ENCODE data around the gene CABP7. TPM values are rescaled to one million over a fixed set of nuclear protein-coding genes. Genes with fewer than 3 reads are reported as not detected.

CABP7 gene
- total and polyA plus RNA-seq, 2 experiments from 2014 or later, result 0.16 TPM; not detected in 1

GRCh38 chr22:29700900-29701154, 19.0 kb upstream of the CABP7 start:
- no peak for TF ChIP-seq CTCF (IDR thresholded peaks at IDR 0.05; ENCODE audit: poor library complexity)
- Histone ChIP-seq H3K9me3 (ENCODE audit: low read depth) (no peaks in the 10 kb centered on the region), H4K20me1 (ENCODE audit: insufficient read depth, poor library complexity, severe bottlenecking) (no peaks in the 10 kb centered on the region), H3K79me2 (no peaks in the 10 kb centered on the region), H3K27me3 (peaks cover 22% of the 10 kb centered on the region), H3K27ac (no peak overlapping the region), H3K4me1 (ENCODE audit: insufficient read depth) (peaks cover 9% of the 10 kb centered on the region), H3K36me3 (replicated peaks; ENCODE audit: insufficient read depth, low read depth) (no peaks in the 10 kb centered on the region), H3K4me2 (no peak overlapping the region), H2AFZ (no peak overlapping the region), H3K4me3 (no peak overlapping the region), H3K9me2 (replicated peaks; ENCODE audit: insufficient read depth) (no peaks in the 10 kb centered on the region)
- no peak for DNase-seq (ENCODE audit: low spot score)
- 49% methylated on average over 9 of the region's 9 CpGs for WGBS (ENCODE audit: low lambda C conversion rate, missing lambda C conversion rate)

- 33% methylated on average over 14 of the region's 14 CpGs for WGBS (ENCODE audit: low lambda C conversion rate, missing lambda C conversion rate)
- H3K9me2 ChIP-seq (replicated peaks; ENCODE audit: insufficient read depth), result no peaks in the 10 kb centered on the region
- H3K9me3 ChIP-seq (ENCODE audit: low read depth), result no peaks in the 10 kb centered on the region
- H3K79me2 ChIP-seq, result no peaks in the 10 kb centered on the region
- peaks cover 22% of the 10 kb centered on the region for H3K27me3 ChIP-seq
- TF ChIP-seq EZH2 (IDR thresholded peaks at IDR 0.05; ENCODE audit: borderline replicate concordance), result no peak
- peak; percentile 31 for TF ChIP-seq CTCF (IDR thresholded peaks at IDR 0.05; ENCODE audit: poor library complexity)
- TF ChIP-seq EZH2phosphoT487 (IDR thresholded peaks at IDR 0.05; ENCODE audit: low read depth, severe bottlenecking, unreplicated experiment), result no peak
- no peak overlapping the region for H2AFZ ChIP-seq
- no peaks in the 10 kb centered on the region for H3K36me3 ChIP-seq (replicated peaks; ENCODE audit: insufficient read depth, low read depth)
- peak; percentile 57 for DNase-seq (ENCODE audit: low spot score)
- H4K20me1 ChIP-seq (ENCODE audit: insufficient read depth, poor library complexity, severe bottlenecking), result no peaks in the 10 kb centered on the region
- no peak overlapping the region for H3K27ac ChIP-seq
- H3K4me3 ChIP-seq, result no peak overlapping the region
- no peak overlapping the region for H3K4me2 ChIP-seq
- H3K4me1 ChIP-seq (ENCODE audit: insufficient read depth), result peaks cover 9% of the 10 kb centered on the region
Observed at GRCh38 chr22:29701155-29701999, 18.4 kb upstream of the CABP7 start.

GRCh38 chr22:29702000-29702930, 17.5 kb upstream of the CABP7 start:
- H3K9me2 ChIP-seq (replicated peaks; ENCODE audit: insufficient read depth), result no peaks in the 10 kb centered on the region
- WGBS (ENCODE audit: low lambda C conversion rate, missing lambda C conversion rate), result 32% methylated on average over 14 of the region's 14 CpGs
- H3K4me2 ChIP-seq, result no peak overlapping the region
- H4K20me1 ChIP-seq (ENCODE audit: insufficient read depth, poor library complexity, severe bottlenecking), result no peaks in the 10 kb centered on the region
- H3K27me3 ChIP-seq, result peaks cover 22% of the 10 kb centered on the region
- H3K36me3 ChIP-seq (replicated peaks; ENCODE audit: insufficient read depth, low read depth), result no peaks in the 10 kb centered on the region
- DNase-seq (ENCODE audit: low spot score), result no peak
- TF ChIP-seq EZH2 (IDR thresholded peaks at IDR 0.05; ENCODE audit: borderline replicate concordance), result no peak
- TF ChIP-seq EZH2phosphoT487 (IDR thresholded peaks at IDR 0.05; ENCODE audit: low read depth, severe bottlenecking, unreplicated experiment), result no peak
- TF ChIP-seq CTCF (IDR thresholded peaks at IDR 0.05; ENCODE audit: poor library complexity), result no peak
- H3K79me2 ChIP-seq, result no peaks in the 10 kb centered on the region
- peaks cover 9% of the 10 kb centered on the region for H3K4me1 ChIP-seq (ENCODE audit: insufficient read depth)
- no peaks in the 10 kb centered on the region for H3K9me3 ChIP-seq (ENCODE audit: low read depth)
- no peak overlapping the region for H3K27ac ChIP-seq
- no peak overlapping the region for H3K4me3 ChIP-seq
- H2AFZ ChIP-seq, result no peak overlapping the region
